ENCODE measurements around the gene CNTF.

The CNTF gene

GRCh38 chr11:58654908-58655296 is 32.4 kb downstream of the CNTF start:
- H3K9ac ChIP-seq (ENCODE audit: low read length): no peak overlapping the region
- H3K27ac ChIP-seq (ENCODE audit: low read depth, low read length, poor library complexity, severe bottlenecking): no peak overlapping the region
- H3K27me3 ChIP-seq (ENCODE audit: insufficient read depth, low read length): no peaks in the 10 kb centered on the region
- H3K4me2 ChIP-seq (ENCODE audit: low read length): no peak overlapping the region
- no peaks in the 10 kb centered on the region for H3K4me1 ChIP-seq (ENCODE audit: insufficient read depth, low read length, severe bottlenecking)
- no peaks in the 10 kb centered on the region for H3K79me2 ChIP-seq (ENCODE audit: insufficient read depth, low read length)
- H4K20me1 ChIP-seq (ENCODE audit: insufficient read depth, low read length): no peaks in the 10 kb centered on the region
- no peak overlapping the region for H2AFZ ChIP-seq (ENCODE audit: low read length)
- no peak overlapping the region for H3K4me3 ChIP-seq (ENCODE audit: low read depth, low read length, poor library complexity, severe bottlenecking)
- TF ChIP-seq CTCF (IDR thresholded peaks at IDR 0.05; ENCODE audit: low read length): no peak
- TF ChIP-seq EZH2 (IDR thresholded peaks at IDR 0.05; ENCODE audit: borderline replicate concordance, low read length): no peak
- no peaks in the 10 kb centered on the region for H3K9me2 ChIP-seq (ENCODE audit: low read depth, low read length)
- no peaks in the 10 kb centered on the region for H3K9me3 ChIP-seq (ENCODE audit: low read length)
- H3F3A ChIP-seq (ENCODE audit: insufficient read depth, low read length): no peaks in the 10 kb centered on the region
- H3K36me3 ChIP-seq (ENCODE audit: insufficient read depth, low read length): no peaks in the 10 kb centered on the region

DNA sequence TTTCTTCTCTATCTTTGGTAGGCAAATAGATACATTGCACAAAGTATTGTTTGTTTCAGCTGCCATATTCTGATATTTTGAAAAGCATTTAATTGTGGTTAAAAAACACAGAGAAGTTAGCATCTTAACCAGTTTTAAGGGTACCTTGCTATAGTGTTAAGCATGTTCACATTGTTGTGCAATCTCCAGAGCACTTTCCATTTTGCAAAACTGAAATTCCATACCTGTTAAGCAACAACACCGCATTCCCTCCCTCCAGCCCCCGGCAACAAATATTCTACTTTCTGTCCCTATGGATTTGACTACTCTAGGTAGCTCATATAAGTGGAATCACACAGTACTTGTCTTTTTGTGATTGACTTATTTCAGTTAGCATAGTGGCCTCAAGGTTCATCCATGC is 33.9 kb downstream of the CNTF start:
- Histone ChIP-seq H3K27ac (ENCODE audit: low read depth, low read length, poor library complexity, severe bottlenecking) (no peak overlapping the region), H3K27me3 (ENCODE audit: insufficient read depth, low read length) (no peaks in the 10 kb centered on the region), H3K9me3 (ENCODE audit: low read length) (no peaks in the 10 kb centered on the region), H3K9me2 (ENCODE audit: low read depth, low read length) (no peaks in the 10 kb centered on the region), H3K79me2 (ENCODE audit: insufficient read depth, low read length) (no peaks in the 10 kb centered on the region), H3K36me3 (ENCODE audit: insufficient read depth, low read length) (no peaks in the 10 kb centered on the region), H3K4me3 (ENCODE audit: low read depth, low read length, poor library complexity, severe bottlenecking) (no peak overlapping the region), H2AFZ (ENCODE audit: low read length) (no peak overlapping the region), H3K9ac (ENCODE audit: low read length) (no peak overlapping the region), H3F3A (ENCODE audit: insufficient read depth, low read length) (no peaks in the 10 kb centered on the region), H4K20me1 (ENCODE audit: insufficient read depth, low read length) (no peaks in the 10 kb centered on the region), H3K4me1 (ENCODE audit: insufficient read depth, low read length, severe bottlenecking) (no peaks in the 10 kb centered on the region), H3K4me2 (ENCODE audit: low read length) (no peak overlapping the region)
- TF ChIP-seq EZH2 (IDR thresholded peaks at IDR 0.05; ENCODE audit: borderline replicate concordance, low read length): no peak
- TF ChIP-seq CTCF (IDR thresholded peaks at IDR 0.05; ENCODE audit: low read length): no peak

DNA sequence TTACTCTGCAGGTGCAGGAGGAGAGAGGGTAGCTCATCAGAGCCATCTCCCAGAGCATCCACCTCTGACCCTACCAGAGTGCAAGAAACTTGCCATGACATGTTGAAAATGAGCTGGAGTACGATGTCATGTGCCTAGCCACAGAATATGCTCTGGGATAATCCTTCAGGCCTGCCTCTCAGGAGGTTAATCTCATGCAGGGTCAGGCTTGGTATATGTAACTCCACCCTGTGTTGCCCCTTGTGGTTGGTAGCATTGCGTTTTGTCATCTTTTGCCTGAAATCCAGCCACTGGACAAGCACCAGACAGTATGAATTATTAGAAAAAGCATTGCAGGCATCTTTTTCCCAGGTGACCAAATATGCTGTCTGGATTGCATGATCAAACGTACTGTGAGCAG is 36.2 kb downstream of the CNTF start:
- Histone ChIP-seq H3K36me3 (ENCODE audit: insufficient read depth, low read length) (no peaks in the 10 kb centered on the region), H3K79me2 (ENCODE audit: insufficient read depth, low read length) (no peaks in the 10 kb centered on the region), H3K9me3 (ENCODE audit: low read length) (no peaks in the 10 kb centered on the region), H3K27me3 (ENCODE audit: insufficient read depth, low read length) (no peaks in the 10 kb centered on the region), H3K4me3 (ENCODE audit: low read depth, low read length, poor library complexity, severe bottlenecking) (no peak overlapping the region), H3K4me2 (ENCODE audit: low read length) (no peak overlapping the region), H3F3A (ENCODE audit: insufficient read depth, low read length) (no peaks in the 10 kb centered on the region), H3K27ac (ENCODE audit: low read depth, low read length, poor library complexity, severe bottlenecking) (no peak overlapping the region), H3K9ac (ENCODE audit: low read length) (no peak overlapping the region), H2AFZ (ENCODE audit: low read length) (no peak overlapping the region), H3K9me2 (ENCODE audit: low read depth, low read length) (no peaks in the 10 kb centered on the region), H4K20me1 (ENCODE audit: insufficient read depth, low read length) (no peaks in the 10 kb centered on the region), H3K4me1 (ENCODE audit: insufficient read depth, low read length, severe bottlenecking) (no peaks in the 10 kb centered on the region)
- no peak for TF ChIP-seq EZH2 (IDR thresholded peaks at IDR 0.05; ENCODE audit: borderline replicate concordance, low read length)
- TF ChIP-seq CTCF (IDR thresholded peaks at IDR 0.05; ENCODE audit: low read length): no peak
